Osteocyte (in vitro differentiated cells): ENCODE results near the gene RYR3. TPM values are rescaled to one million over a fixed set of nuclear protein-coding genes. Genes with fewer than 3 reads are reported as not detected.

Experiments
- DNase-seq: peaks from one replicate; pipeline ENCODE4 v3.0.0; 2021; ENCODE audit warnings: mixed read lengths; ENCODE audit not compliant: unreplicated experiment; ENCODE audit errors: extremely low spot score
- H3K27ac Mint-ChIP-seq: one replicate; pipeline ENCODE4 v1.8.0; 2021; ENCODE audit warnings: mild to moderate bottlenecking, mixed read lengths; ENCODE audit not compliant: unreplicated experiment
- H3K27me3 Mint-ChIP-seq: one replicate; pipeline ENCODE4 v1.8.0; 2021; ENCODE audit warnings: mixed read lengths; ENCODE audit not compliant: unreplicated experiment
- H3K36me3 Mint-ChIP-seq: one replicate; pipeline ENCODE4 v1.8.0; 2021; ENCODE audit warnings: mixed read lengths; ENCODE audit not compliant: unreplicated experiment
- H3K4me1 Mint-ChIP-seq: one replicate; pipeline ENCODE4 v1.8.0; 2021; ENCODE audit warnings: mixed read lengths; ENCODE audit not compliant: unreplicated experiment
- H3K4me3 Mint-ChIP-seq: one replicate; pipeline ENCODE4 v1.8.0; 2021; ENCODE audit warnings: mild to moderate bottlenecking, moderate library complexity, mixed read lengths; ENCODE audit not compliant: unreplicated experiment
- H3K9me3 Mint-ChIP-seq: one replicate; pipeline ENCODE4 v1.8.0; 2021; ENCODE audit warnings: mixed read lengths; ENCODE audit not compliant: unreplicated experiment
- total RNA-seq: library from RNA; stranded (reverse); gene quantifications from 2 replicates; pipeline ENCODE4 v1.2.1, GENCODE V29; 2021
- TF ChIP-seq, protein P1 (sequence below): fragments of 200-600 bp; sonication (generic); IDR thresholded peaks from 2 replicates; pipeline ENCODE4 v1.5.0; 2021; ENCODE audit warnings: antibody characterized with exemption, mild to moderate bottlenecking, moderate library complexity

RYR3 gene
- total RNA-seq, 1 donor from 2014 or later = not detected

DNA sequence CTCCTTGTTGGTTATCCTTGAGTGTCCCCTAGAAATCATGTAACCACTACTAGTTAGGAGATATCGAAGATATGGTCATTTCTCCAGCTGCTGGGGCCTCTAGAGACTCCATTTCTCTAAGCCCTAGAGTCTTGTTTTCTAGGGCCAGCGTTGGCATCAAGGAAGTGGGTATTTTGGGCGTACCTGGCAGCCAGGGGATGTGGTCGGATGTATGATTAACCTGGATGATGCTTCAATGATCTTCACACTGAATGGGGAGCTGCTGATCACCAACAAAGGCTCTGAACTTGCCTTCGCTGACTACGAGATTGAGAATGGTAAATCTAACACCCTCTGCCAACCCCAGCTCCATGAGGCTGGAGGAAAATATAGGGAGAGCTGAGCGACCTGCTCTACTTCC, 325.5 kb downstream of the RYR3 start:
- Mint-ChIP-seq H3K4me3 (no peak overlapping the region), H3K27me3 (peaks cover 20% of the 10 kb centered on the region), H3K9me3 (no peaks in the 10 kb centered on the region), H3K27ac (no peak overlapping the region), H3K36me3 (no peaks in the 10 kb centered on the region), H3K4me1 (no peaks in the 10 kb centered on the region)
- TF ChIP-seq, protein P1, sequence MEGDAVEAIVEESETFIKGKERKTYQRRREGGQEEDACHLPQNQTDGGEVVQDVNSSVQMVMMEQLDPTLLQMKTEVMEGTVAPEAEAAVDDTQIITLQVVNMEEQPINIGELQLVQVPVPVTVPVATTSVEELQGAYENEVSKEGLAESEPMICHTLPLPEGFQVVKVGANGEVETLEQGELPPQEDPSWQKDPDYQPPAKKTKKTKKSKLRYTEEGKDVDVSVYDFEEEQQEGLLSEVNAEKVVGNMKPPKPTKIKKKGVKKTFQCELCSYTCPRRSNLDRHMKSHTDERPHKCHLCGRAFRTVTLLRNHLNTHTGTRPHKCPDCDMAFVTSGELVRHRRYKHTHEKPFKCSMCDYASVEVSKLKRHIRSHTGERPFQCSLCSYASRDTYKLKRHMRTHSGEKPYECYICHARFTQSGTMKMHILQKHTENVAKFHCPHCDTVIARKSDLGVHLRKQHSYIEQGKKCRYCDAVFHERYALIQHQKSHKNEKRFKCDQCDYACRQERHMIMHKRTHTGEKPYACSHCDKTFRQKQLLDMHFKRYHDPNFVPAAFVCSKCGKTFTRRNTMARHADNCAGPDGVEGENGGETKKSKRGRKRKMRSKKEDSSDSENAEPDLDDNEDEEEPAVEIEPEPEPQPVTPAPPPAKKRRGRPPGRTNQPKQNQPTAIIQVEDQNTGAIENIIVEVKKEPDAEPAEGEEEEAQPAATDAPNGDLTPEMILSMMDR = no peak
- DNase-seq = no peak

DNA sequence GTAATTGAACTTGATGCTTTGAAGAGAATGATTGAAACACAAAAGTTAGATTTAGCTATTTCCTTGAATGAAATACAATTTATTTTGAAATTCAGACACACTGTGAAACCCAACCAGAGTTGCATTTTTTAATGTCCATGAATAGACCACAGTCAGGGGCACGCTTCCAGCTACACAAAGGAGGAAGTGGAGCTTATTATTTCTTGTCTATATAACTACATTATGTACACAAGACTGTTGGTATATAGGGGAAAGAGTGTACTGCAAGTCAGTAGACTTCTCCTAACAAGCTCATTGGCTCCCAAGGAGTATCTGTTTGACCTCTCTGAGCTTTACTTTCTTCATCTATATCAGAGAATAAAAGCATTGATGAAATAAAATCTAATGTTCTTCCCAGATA, 326.2 kb downstream of the RYR3 start:
- no peak overlapping the region for H3K4me3 Mint-ChIP-seq
- H3K27me3 Mint-ChIP-seq = peaks cover 24% of the 10 kb centered on the region
- H3K9me3 Mint-ChIP-seq = no peaks in the 10 kb centered on the region
- no peaks in the 10 kb centered on the region for H3K36me3 Mint-ChIP-seq
- TF ChIP-seq, protein P1 = no peak
- no peak for DNase-seq
- no peak overlapping the region for H3K27ac Mint-ChIP-seq
- H3K4me1 Mint-ChIP-seq = no peaks in the 10 kb centered on the region

DNA sequence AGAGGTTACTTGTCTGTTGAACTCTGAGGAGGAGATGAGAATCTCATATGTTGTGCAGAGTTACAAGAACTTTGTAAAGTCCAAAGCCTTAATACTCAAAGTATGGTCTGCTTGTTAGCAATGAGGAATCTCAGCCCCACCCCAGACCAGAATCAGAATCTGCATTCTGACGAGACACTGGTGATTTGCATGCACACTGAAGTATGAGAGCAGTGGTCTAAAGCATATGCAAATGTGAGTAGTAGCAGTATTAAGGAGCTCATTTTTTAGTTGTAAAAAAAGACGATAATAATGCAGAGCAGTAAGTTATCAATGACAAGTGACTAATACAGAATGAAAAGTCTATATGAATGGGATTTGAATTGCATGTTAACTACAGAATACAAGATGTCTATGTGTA, 327.7 kb downstream of the RYR3 start:
- Mint-ChIP-seq H3K36me3 (no peaks in the 10 kb centered on the region), H3K4me1 (no peaks in the 10 kb centered on the region), H3K27ac (no peak overlapping the region), H3K9me3 (no peaks in the 10 kb centered on the region), H3K4me3 (no peak overlapping the region), H3K27me3 (peaks cover 29% of the 10 kb centered on the region)
- TF ChIP-seq, protein P1 = no peak
- no peak for DNase-seq

DNA sequence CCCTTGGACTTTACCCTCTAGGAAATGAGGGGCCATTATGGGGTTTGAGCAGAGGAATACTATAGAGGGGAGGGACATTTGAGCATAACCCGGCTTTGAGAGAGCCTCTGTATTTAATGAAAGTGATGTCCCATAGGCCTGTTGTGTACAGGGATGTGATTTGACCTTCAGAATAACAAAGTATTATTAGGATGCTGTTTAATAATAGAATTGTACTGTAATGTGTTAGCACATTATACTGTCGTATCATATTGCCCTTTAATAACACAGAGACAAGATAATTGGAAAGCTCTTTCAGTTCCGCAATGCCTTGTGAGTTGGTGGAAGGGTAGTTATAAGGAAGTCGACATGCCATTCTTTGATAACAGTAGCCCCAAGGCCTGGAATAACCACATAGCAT, 328.3 kb downstream of the RYR3 start:
- no peak for DNase-seq
- no peak overlapping the region for H3K4me3 Mint-ChIP-seq
- no peak overlapping the region for H3K27ac Mint-ChIP-seq
- peaks cover 34% of the 10 kb centered on the region for H3K27me3 Mint-ChIP-seq
- H3K36me3 Mint-ChIP-seq = no peaks in the 10 kb centered on the region
- no peaks in the 10 kb centered on the region for H3K9me3 Mint-ChIP-seq
- no peaks in the 10 kb centered on the region for H3K4me1 Mint-ChIP-seq
- TF ChIP-seq, protein P1 = no peak

DNA sequence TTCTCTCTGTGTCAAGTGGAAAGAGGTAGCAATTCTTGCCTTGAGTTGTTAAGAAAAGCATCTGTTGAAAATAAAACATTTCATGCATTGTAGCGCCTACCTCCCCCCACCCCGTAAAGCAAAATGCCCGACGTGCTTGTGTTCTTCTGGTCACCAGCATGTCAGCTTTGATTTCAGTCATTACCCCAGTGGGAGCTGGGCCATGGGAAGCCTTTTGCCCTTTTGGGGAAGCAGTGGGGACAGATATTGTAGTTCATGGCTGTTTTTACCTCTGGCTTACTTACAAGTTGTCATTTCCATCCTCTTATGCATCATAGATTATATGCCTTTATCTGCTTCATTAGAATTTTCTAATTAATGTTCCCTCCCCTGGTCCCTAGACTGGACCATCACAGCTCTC, 328.7 kb downstream of the RYR3 start:
- DNase-seq = no peak
- Mint-ChIP-seq H3K4me3 (no peak overlapping the region), H3K27me3 (peaks cover 37% of the 10 kb centered on the region), H3K36me3 (no peaks in the 10 kb centered on the region), H3K27ac (no peak overlapping the region), H3K9me3 (no peaks in the 10 kb centered on the region), H3K4me1 (no peaks in the 10 kb centered on the region)
- TF ChIP-seq, protein P1 = no peak
